ENCODE measurements around the gene COPS7A.

The COPS7A gene

GRCh38 chr12:6723607-6724408, at the start of gene COPS7A:
Gene COPS7A (plus strand): TSS chr12:6724046. CDS start chr12:6724657, 611 bp downstream.
- peak; percentile 98 for DNase-seq (ENCODE audit: low spot score)

- no peak for DNase-seq (ENCODE audit: low spot score)
Observed at GRCh38 chr12:6676962-6677361, 46.9 kb upstream of the COPS7A start.

- DNase-seq (ENCODE audit: low spot score) = peak; percentile 69
Observed at GRCh38 chr12:6684609-6685008, 39.2 kb upstream of the COPS7A start.

- no peak for DNase-seq (ENCODE audit: low spot score)
Observed at GRCh38 chr12:6685814-6686213, 38.0 kb upstream of the COPS7A start.

GRCh38 chr12:6688543-6688998, 35.3 kb upstream of the COPS7A start:
- no peak for DNase-seq (ENCODE audit: low spot score)

GRCh38 chr12:6688999-6689882, 34.6 kb upstream of the COPS7A start, which contains the start of gene ZNF384:
Gene ZNF384 (minus strand): TSS chr12:6689375. CDS start chr12:6679520, 9,855 bp downstream.
- peak; percentile 98 for DNase-seq (ENCODE audit: low spot score)

GRCh38 chr12:6691473-6691872, 32.4 kb upstream of the COPS7A start:
- no peak for DNase-seq (ENCODE audit: low spot score)

GRCh38 chr12:6692888-6693287, 31.0 kb upstream of the COPS7A start:
- no peak for DNase-seq (ENCODE audit: low spot score)

- no peak for DNase-seq (ENCODE audit: low spot score)
Observed at GRCh38 chr12:6693832-6694355, 30.0 kb upstream of the COPS7A start.

- DNase-seq (ENCODE audit: low spot score) = no peak
Observed at GRCh38 chr12:6694701-6695100, 29.1 kb upstream of the COPS7A start.

GRCh38 chr12:6695313-6696045, 28.4 kb upstream of the COPS7A start:
- DNase-seq (ENCODE audit: low spot score) = no peak

- no peak for DNase-seq (ENCODE audit: low spot score)
Observed at GRCh38 chr12:6696690-6697583, 26.9 kb upstream of the COPS7A start.

- peak; percentile 49 for DNase-seq (ENCODE audit: low spot score)
Observed at GRCh38 chr12:6697584-6698351, 26.1 kb upstream of the COPS7A start.

GRCh38 chr12:6698352-6699046, 25.3 kb upstream of the COPS7A start:
- no peak for DNase-seq (ENCODE audit: low spot score)

GRCh38 chr12:6699259-6699988, 24.4 kb upstream of the COPS7A start:
- no peak for DNase-seq (ENCODE audit: low spot score)

GRCh38 chr12:6699989-6700645, 23.7 kb upstream of the COPS7A start:
- DNase-seq (ENCODE audit: low spot score) = no peak

- DNase-seq (ENCODE audit: low spot score) = no peak
Observed at GRCh38 chr12:6700646-6701051, 23.2 kb upstream of the COPS7A start, which contains the start of gene PIANP. Gene PIANP (minus strand): TSS chr12:6700815. CDS start chr12:6698061, 2,754 bp downstream.
